IPS-18c (cell line): ENCODE results near the gene TRAP1.

ENCODE experiments used
- H3K4me3 ChIP-seq: 2 replicates; pipeline ENCODE4 v1.7.0; 2013; ENCODE audit warnings: low read depth, mild to moderate bottlenecking, low read length, moderate library complexity; ENCODE audit not compliant: insufficient read depth
- H3K9me3 ChIP-seq: one replicate; pipeline ENCODE4 v1.6.1; 2013; ENCODE audit warnings: mild to moderate bottlenecking, low read length, moderate library complexity; ENCODE audit not compliant: control insufficient read depth, insufficient read depth

TRAP1 gene

DNA sequence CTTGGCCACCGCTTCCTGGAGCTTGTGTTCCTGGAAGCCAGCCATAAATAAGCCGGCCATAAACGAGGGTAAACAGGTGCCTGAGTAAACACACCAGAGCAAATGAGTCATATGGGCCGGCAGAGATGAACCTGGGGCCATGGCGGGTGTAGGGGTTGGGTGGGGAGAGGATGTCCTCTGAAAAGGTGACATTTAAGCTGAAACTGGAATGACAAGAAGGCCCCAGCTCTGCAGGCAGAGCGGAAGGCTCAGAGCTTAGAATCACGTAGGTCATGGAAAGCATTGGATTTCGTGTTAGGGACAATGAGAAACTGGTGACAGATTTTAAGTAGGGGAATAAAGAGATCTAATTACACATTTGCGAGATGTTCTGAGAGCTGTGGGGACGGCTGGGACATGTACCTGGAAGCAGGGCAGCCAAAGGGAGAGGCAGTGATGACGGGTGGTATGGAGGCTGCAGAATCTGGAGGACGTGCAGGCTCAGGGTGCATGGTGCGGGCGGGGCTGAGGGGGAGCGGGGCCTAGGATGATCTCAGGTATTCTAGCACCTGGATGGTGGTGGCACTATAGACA, 70.9 kb downstream of the TRAP1 start:
- no peak overlapping the region; the same call in 1 of the 2 replicates for H3K4me3 ChIP-seq
- H3K9me3 ChIP-seq: no peaks in the 10 kb centered on the region

GRCh38 chr16:3645504-3646347, 71.6 kb downstream of the TRAP1 start:
- Histone ChIP-seq H3K4me3 (no peak overlapping the region), H3K9me3 (no peaks in the 10 kb centered on the region)

DNA sequence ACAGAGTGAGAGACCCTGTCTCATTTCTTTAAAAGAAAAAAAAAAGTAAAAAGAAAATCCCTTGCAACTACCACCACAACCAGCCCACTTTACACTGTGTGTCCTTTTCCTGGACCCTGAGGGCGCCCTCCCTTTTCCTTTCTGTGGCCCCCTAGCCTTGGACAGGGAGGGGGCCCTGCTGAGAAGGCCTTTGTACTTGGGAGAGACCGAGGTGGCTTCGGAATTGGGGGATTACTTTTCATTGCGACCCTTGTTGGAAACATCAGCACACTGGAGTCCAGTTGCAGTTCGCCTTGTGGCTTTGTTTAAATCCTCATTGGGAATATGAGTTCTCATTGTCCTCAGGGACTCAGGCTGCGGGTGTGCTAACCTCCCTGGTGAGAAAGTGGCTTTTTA, 72.2 kb downstream of the TRAP1 start:
- H3K4me3 ChIP-seq: no peak overlapping the region
- H3K9me3 ChIP-seq: no peaks in the 10 kb centered on the region

GRCh38 chr16:3643095-3643730, 74.1 kb downstream of the TRAP1 start:
- Histone ChIP-seq H3K4me3 (no peak overlapping the region), H3K9me3 (no peaks in the 10 kb centered on the region)

GRCh38 chr16:3642397-3643094, 74.8 kb downstream of the TRAP1 start:
- no peak overlapping the region for H3K4me3 ChIP-seq
- no peaks in the 10 kb centered on the region for H3K9me3 ChIP-seq

DNA sequence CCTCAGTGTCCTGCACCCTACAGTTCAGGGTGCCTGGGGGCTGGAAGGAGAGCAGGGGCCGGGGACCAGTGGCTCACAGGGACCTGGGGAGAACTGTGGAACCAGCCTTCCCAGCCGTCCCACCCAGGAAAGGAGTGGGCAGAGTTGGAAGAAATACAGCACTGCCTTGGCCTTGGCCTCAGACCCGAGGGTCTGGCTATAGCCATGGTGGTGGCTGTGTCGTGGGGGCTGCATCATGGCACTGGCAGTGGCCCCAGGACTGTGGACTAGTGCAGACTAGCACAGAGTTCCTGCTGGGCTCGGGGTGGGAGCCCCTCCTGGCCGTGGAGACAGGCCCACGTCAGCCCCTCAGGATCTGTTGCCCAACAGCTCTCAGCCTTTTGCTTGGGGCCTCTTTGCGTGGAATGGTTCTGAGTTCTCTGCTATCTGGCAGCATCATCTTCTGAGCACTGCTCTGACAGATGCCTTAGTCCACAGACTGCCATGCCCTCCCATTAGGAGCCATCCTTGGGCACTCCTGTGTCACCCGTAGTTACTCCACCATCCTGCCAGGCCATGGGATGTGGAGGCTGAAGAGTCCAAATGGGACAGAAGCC, 75.4 kb downstream of the TRAP1 start:
- Histone ChIP-seq H3K9me3 (no peaks in the 10 kb centered on the region), H3K4me3 (no peak overlapping the region)

GRCh38 chr16:3640632-3641501, 76.5 kb downstream of the TRAP1 start:
- Histone ChIP-seq H3K9me3 (no peaks in the 10 kb centered on the region), H3K4me3 (no peak overlapping the region)

DNA sequence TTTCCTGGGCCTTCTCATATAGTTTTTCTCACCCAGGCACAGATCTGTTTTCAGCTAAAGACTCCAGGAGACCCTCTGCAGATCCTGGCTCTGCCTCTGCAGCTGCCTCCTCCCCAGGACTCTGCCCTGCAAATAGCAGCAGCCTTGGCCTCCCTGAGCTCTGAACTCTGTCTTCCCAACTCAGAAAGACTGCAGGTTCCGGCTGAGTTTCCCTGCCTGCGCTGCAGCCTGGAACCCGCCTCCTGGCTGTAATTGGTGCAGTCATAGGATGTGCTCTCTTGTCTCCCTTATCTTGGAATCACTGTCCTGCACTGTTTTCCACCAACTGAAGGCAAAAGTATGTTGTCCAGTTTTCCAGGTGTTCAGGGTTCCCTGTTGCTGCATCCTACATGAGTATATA, 77.1 kb downstream of the TRAP1 start:
- Histone ChIP-seq H3K4me3 (no peak overlapping the region), H3K9me3 (no peaks in the 10 kb centered on the region)

DNA sequence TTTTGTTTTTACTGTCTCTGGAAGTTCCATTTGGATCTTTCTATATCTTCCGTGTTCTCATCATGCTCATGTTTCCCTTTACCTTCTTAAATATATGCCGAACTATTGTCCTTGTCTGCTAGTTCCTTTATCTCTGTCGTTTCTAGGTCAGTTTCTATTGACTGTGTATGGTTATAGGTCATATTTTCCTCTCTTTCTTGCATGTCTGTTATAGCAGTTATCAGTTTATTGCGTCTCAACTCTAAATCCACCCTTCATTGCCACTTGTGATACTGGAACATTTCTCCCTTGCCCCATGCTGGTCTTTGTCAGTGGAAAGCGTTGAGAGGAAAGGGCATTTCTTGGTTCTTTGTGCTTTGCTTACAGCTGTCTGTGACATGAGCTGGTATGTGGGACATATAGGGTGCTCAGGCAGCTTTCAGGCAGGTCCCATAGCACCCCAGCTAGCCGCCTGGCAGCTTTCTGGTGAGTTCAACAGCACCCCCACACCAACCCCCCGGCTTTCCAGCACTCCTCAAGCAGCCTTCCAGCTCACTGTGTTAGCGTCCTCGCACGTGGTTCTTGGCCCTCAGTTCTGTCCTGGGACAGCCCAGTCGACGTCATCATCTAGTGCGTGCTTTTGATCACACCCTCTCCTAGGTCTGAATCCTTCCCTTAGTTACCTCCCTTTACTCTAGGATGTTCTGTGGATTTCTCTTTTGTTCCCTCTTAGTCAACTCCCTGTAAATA, 78.2 kb downstream of the TRAP1 start:
- Histone ChIP-seq H3K4me3 (no peak overlapping the region), H3K9me3 (no peaks in the 10 kb centered on the region)

DNA sequence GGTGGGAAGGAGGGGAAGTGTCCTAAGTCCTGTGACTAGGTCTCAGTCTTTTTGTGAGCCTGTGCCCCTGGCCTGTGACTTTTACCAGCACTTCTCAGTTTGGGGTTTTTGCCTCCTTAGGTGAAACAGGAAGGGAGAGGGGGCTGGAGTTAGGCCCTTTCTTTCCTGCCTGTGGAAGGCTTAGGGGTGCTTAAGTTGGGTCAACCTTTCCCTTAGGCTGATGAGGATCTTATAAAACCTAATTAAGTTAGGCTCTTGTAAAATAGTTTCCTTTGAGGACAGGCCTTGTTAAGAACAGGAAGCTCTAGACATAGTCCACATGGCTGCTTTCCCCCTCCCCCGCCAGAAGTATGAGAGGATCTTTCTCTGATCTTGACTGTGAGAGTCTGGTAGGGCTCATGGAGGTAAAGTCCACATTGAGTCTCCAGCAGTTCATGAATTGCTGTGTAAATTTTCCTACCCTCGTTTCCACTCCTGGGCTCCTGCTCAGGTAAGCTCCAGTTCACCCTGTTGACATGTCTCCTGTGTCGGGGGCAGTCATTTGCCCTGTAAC, 79.9 kb downstream of the TRAP1 start:
- Histone ChIP-seq H3K4me3 (no peak overlapping the region), H3K9me3 (no peaks in the 10 kb centered on the region)

DNA sequence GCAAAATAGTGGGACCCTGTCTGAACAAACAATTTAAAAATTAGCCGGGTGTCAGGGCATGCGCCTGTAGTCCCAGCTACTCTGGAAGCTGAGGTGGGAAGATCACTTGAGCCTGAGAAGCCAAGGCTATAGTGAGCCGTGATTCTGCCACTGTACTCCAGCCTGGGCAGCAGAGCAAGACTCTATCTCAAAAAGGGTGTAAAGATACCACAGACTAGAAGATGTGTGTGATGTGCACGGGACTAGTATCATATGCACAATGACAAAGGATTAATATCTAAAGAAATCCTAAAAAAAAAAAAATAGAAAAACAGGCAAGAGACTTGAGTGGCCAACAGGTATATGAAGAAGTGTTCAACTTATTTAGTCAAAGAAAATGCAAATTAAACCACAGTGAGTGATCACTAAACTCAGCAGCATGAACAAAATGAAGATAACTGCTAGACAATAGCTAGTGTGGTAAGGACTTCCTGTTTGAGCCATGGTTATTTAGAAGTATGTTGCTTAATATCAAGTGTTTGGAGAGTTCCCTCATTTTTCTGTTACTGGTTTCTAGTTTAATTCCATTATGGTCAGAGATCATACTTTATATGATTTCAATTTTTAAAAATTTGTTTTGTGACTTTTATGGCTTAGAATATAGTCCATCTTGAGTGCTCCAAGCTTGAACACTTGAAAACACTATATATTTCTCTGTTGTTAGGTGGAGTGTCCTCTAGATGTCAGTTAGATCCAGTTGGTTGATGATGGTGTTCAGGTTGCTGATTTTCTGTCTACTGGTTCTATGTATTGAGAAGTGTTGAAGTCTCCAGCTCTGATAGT, 91.2 kb downstream of the TRAP1 start:
- no peaks in the 10 kb centered on the region for H3K9me3 ChIP-seq
- no peak overlapping the region for H3K4me3 ChIP-seq

- no peak overlapping the region for H3K4me3 ChIP-seq
These were observed 92.0 kb downstream of the TRAP1 start for GRCh38 chr16:3625331-3625730.

GRCh38 chr16:3623642-3624041, 93.7 kb downstream of the TRAP1 start:
- Histone ChIP-seq H3K9me3 (no peaks in the 10 kb centered on the region), H3K4me3 (no peak overlapping the region)

More at GRCh38 chr16:3625331-3625730, 92.0 kb downstream of the TRAP1 start:
- no peaks in the 10 kb centered on the region for H3K9me3 ChIP-seq

DNA sequence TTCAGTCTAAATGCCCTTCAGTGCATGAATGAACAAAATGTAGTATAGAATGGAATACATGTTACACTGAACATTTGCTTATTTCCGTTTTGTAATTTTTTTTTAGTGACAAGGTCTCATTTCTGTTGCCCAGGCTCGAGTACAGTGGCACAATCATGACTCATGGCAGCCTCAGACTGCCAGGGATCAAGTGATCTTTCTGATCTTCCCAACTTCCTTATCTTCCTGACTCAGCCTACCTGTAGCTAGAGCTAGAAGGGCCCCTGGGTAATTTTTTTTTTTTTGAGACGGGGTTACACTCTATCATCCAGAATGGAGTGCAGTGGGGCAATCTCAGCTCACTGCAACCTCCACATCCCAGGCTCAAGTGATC, 98.6 kb downstream of the TRAP1 start:
- no peak overlapping the region for H3K4me3 ChIP-seq
- no peaks in the 10 kb centered on the region for H3K9me3 ChIP-seq
